GM21447 (cell line): ENCODE measurements around the gene TAMM41.
A peak's percentile ranks its signal among the peaks of the same experiment; 100 is the strongest.
"Not testable (repeated sequence)": the region's sequence is repeated elsewhere in the genome, so short reads cannot be mapped to it uniquely, and the experiment has no call there.

ENCODE experiments used
- ATAC-seq: cut with Tn5 transposase; IDR thresholded peaks from one replicate; pipeline ENCODE4 v1.9.1; 2021; ENCODE audit not compliant: unreplicated experiment

The TAMM41 gene

DNA sequence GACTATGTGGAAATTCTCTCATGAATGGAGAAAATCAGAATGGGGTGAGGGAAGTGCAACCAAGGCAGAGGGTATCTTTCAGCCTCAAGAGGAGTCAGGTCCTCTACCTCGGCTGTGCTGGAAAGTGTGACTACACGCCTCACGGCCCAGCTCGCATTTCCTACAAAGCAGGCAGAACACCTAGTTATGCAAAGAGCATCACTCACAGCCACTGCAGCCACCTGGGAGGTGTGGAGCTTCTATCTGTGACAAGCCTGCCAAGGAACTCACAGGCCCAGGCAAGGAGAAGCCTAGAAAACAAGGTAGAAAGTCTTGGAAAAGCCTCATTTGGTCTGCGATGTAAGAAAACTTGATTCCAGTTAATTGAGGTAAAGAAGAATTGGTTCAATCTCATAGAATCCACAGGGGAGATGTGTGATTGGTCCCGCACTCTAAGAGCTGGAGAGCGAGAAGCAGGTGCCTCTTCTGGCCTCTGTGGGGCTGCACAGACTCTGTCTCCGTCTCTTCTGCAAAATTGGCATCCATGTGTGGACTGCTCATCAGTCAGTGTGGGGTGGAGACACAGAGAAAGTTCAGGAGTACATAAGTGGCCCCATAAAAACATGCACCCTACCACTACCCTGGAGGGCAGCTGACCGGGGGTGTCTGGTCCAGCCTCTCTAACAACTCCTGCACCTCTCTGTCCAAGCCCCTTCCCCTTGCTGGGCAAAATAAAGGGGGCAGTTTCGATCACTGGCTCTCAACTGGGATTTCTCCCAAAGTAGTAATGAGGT is 76.8 kb downstream of the TAMM41 start:
- ATAC-seq: peak; percentile 12

GRCh38 chr3:11768604-11769003 is 78.1 kb downstream of the TAMM41 start:
- ATAC-seq: no peak

- ATAC-seq: no peak
Observed at GRCh38 chr3:11764931-11765363, 81.7 kb downstream of the TAMM41 start.

DNA sequence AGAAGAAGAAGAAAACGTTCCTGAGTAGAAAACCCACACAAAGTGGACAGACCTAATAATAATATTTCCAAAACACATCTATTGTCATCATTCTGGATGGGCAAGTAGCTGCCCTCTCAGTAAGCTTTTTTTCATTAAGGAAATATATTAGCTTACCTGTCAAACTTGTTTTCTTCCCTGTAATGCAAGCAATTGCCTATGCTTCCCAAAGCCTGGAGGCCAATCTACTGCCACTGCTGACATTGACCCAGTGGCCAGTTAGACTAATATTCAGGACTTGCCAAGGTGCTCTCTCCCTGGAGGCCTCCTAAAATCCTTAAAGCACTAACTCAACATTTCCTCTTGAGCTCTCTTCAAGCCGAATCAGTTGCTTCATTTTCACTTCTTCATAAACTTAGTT is 86.7 kb downstream of the TAMM41 start:
- ATAC-seq: no peak

GRCh38 chr3:11757929-11758328 is 88.8 kb downstream of the TAMM41 start:
- ATAC-seq: no peak

GRCh38 chr3:11757441-11757875 is 89.2 kb downstream of the TAMM41 start:
- no peak for ATAC-seq

DNA sequence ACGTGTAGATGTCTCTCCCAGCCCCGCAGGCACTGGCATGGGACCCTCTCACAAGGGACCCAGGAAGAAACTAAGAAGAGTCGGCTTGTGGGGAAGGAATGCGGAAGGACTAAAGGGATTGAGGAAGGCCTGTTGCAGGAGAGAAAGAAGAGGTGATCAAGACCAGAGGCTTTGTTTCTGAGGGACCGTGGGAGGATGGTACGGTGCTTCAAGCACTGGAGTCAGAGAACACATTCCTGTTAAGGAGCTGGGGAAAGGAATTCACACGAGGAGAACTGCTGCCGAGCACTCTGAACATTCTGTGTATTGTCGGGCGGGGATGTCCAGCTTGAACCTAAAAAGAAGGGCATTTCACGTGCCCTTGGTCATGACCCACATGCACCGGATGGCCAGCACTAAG is 91.4 kb downstream of the TAMM41 start:
- ATAC-seq: no peak

DNA sequence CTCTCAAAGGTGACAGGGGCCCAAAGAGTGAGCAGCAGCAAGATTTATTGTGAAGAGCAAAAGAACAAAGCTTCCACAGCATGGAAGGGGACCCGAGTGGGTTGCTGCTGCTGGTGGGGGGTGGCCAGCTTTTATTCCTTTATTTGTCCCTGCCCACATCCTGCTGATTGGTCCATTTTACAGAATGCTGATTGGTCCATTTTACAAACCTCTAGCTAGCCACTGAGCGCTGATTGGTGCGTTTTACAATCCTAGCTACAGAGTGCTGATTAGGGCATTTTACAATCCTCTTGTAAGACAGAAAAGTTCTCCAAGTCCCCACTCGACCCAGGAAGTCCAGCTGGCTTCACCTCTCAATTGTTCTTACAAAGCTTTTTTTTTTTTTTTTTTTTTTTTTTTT is 94.4 kb downstream of the TAMM41 start:
- not testable (repeated sequence) for ATAC-seq

DNA sequence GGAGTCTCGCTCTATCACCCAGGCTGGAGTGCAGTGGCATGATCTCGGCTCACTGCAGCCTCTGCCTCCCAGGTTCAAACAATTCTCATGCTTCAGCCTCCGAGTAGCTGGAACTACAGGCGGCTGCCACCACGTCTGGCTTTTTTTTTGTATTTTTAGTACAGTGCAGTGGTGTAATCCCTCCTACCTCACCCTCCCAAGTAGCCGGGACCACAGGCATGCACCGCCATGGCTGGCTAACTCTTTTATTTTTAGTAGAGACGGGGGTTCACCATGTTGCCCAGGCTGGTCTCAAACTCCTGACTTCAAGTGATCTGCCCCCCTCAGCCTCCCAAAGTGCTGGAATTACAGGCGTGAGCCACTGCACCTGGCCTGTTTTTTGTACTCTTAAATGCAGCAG is 98.4 kb downstream of the TAMM41 start:
- not testable (repeated sequence) for ATAC-seq
